Left ventricle myocardium superior (tissue), 1 donor: ENCODE data around the gene PRKAG2. TPM values are rescaled to one million over a fixed set of nuclear protein-coding genes. Genes with fewer than 3 reads are reported as not detected.

Experiments
- ATAC-seq: fragments of 200-7000 bp; cut with Tn5 transposase; one replicate; pipeline ENCODE4 v1.9.1; 2020; ENCODE audit warnings: mild to moderate bottlenecking, moderate library complexity
- DNase-seq: peaks from one replicate; pipeline ENCODE4 v3.0.0-alpha.2; 2020
- intact Hi-C: fragments of 100-400 bp; cut with micrococcal nuclease; formaldehyde crosslinking; loops from one replicate; pipeline ENCODE4 v1.11.0; 2022
- total RNA-seq: library from RNA; stranded (reverse); fragmentation: NEBNext Ultra II Directional; extraction: Animal tissue kit (Norgen Biotek cat#: 25700); gene quantifications from one replicate; pipeline ENCODE4 v1.2.1, GENCODE V29; 2021
- donor health status: DM: no; HTN: yes; CAD: no; lungs with severe emphysema.

Gene PRKAG2
- total RNA-seq, 1 donor from 2014 or later, result 113 TPM

- no peak for DNase-seq
- intact Hi-C loops, result no loop called here
Measured at GRCh38 chr7:151812967-151813366, 63.9 kb downstream of the PRKAG2 start.

GRCh38 chr7:151810441-151811232, 66.3 kb downstream of the PRKAG2 start:
- peak; percentile 65 for ATAC-seq
- DNase-seq, result no peak
- intact Hi-C loops, result no loop called here

More at GRCh38 chr7:151812967-151813366, 63.9 kb downstream of the PRKAG2 start:
- no peak for ATAC-seq

GRCh38 chr7:151809864-151810170, 67.1 kb downstream of the PRKAG2 start:
- ATAC-seq, result no peak
- DNase-seq, result no peak
- intact Hi-C loops, result no loop called here

GRCh38 chr7:151809146-151809863, 67.6 kb downstream of the PRKAG2 start:
- intact Hi-C loops, result no loop called here
- DNase-seq, result no peak
- ATAC-seq, result no peak

- intact Hi-C loops, result no loop called here
- no peak for DNase-seq
- no peak for ATAC-seq
Measured at GRCh38 chr7:151808400-151809145, 68.3 kb downstream of the PRKAG2 start.

GRCh38 chr7:151807846-151808245, 69.1 kb downstream of the PRKAG2 start:
- intact Hi-C loops, result no loop called here
- ATAC-seq (no peak), DNase-seq (no peak)

GRCh38 chr7:151806952-151807775, 69.8 kb downstream of the PRKAG2 start:
- intact Hi-C loops, result no loop called here
- ATAC-seq, result no peak
- no peak for DNase-seq

GRCh38 chr7:151806204-151806603, 70.7 kb downstream of the PRKAG2 start:
- DNase-seq (no peak), ATAC-seq (no peak)
- intact Hi-C loops, result no loop called here

GRCh38 chr7:151805191-151805590, 71.7 kb downstream of the PRKAG2 start:
- ATAC-seq (no peak), DNase-seq (no peak)
- intact Hi-C loops, result no loop called here

GRCh38 chr7:151804756-151805155, 72.2 kb downstream of the PRKAG2 start:
- intact Hi-C loops, result no loop called here

GRCh38 chr7:151803841-151804240, 73.1 kb downstream of the PRKAG2 start:
- ATAC-seq, result no peak
- peak; percentile 9 for DNase-seq
- intact Hi-C loops, result no loop called here

More at GRCh38 chr7:151804756-151805155, 72.2 kb downstream of the PRKAG2 start:
- no peak for ATAC-seq
- DNase-seq, result no peak

- intact Hi-C loops, result no loop called here
- DNase-seq, result no peak
- no peak for ATAC-seq
Measured at GRCh38 chr7:151802469-151802846, 74.5 kb downstream of the PRKAG2 start.

GRCh38 chr7:151801782-151802468, 75.0 kb downstream of the PRKAG2 start:
- ATAC-seq, result no peak
- intact Hi-C loops, result no loop called here
- DNase-seq, result peak; percentile 8

GRCh38 chr7:151801291-151801690, 75.6 kb downstream of the PRKAG2 start:
- ATAC-seq, result no peak
- intact Hi-C loops, result no loop called here
- peak; percentile 17 for DNase-seq

GRCh38 chr7:151800861-151801260, 76.1 kb downstream of the PRKAG2 start:
- intact Hi-C loops, result no loop called here
- DNase-seq (peak; percentile 11), ATAC-seq (no peak)

GRCh38 chr7:151800391-151800790, 76.5 kb downstream of the PRKAG2 start:
- intact Hi-C loops, result no loop called here
- DNase-seq (peak; percentile 22), ATAC-seq (no peak)

GRCh38 chr7:151799506-151799905, 77.4 kb downstream of the PRKAG2 start:
- DNase-seq (no peak), ATAC-seq (no peak)
- intact Hi-C loops, result no loop called here

- no peak for ATAC-seq
- DNase-seq, result no peak
- intact Hi-C loops, result no loop called here
Measured at GRCh38 chr7:151798851-151799448, 78.0 kb downstream of the PRKAG2 start.
